ENCODE data around the gene CACNA1C. TPM values are rescaled to one million over a fixed set of nuclear protein-coding genes. Genes with fewer than 3 reads are reported as not detected.
"Not testable (repeated sequence)": the region's sequence is repeated elsewhere in the genome, so short reads cannot be mapped to it uniquely, and the experiment has no call there.

Gene CACNA1C
- total and polyA plus RNA-seq, 2 donors (not counting 1 experiment from before 2014, with no cell fraction given): 7.6 to 11.4 TPM

DNA sequence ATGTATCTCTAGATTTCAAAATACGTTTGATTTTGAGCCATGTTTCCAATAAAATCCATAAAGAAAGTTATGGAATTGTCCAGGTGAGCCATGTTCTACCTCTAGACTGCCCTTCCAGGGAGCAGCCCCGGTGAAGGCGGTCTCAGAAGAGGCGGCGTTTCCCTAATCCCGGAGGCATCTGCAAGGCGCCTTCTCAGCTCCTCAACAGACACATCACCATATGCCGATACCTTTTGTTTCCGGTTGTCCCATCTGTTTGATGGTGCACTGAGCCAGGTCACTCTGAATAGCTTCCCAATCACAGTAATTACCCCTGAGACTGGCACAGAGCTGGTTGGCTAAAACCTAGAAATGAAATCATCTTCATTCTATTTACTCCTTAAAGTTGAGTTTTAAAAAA lies 436.5 kb downstream of the CACNA1C start:
- no peak for TF ChIP-seq EZH2 (IDR thresholded peaks at IDR 0.05; ENCODE audit: low read length, missing control alignments)
- TF ChIP-seq, protein P1, sequence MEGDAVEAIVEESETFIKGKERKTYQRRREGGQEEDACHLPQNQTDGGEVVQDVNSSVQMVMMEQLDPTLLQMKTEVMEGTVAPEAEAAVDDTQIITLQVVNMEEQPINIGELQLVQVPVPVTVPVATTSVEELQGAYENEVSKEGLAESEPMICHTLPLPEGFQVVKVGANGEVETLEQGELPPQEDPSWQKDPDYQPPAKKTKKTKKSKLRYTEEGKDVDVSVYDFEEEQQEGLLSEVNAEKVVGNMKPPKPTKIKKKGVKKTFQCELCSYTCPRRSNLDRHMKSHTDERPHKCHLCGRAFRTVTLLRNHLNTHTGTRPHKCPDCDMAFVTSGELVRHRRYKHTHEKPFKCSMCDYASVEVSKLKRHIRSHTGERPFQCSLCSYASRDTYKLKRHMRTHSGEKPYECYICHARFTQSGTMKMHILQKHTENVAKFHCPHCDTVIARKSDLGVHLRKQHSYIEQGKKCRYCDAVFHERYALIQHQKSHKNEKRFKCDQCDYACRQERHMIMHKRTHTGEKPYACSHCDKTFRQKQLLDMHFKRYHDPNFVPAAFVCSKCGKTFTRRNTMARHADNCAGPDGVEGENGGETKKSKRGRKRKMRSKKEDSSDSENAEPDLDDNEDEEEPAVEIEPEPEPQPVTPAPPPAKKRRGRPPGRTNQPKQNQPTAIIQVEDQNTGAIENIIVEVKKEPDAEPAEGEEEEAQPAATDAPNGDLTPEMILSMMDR (conservative IDR thresholded peaks at IDR 0.05 in 1 of 2, IDR thresholded peaks at IDR 0.05 in 1 of 2; ENCODE audit: low read depth in 1 of 2, low read length in 2 of 2): no peak
- no peak overlapping the region for H3K27ac ChIP-seq (ENCODE audit: insufficient read depth, low read length)
- no peaks in the 10 kb centered on the region for H3K27me3 ChIP-seq (ENCODE audit: control insufficient read depth, insufficient read depth, low read length)
- H3K4me2 ChIP-seq (ENCODE audit: extremely low read depth, insufficient read depth, low read length): no peak overlapping the region
- H2AFZ ChIP-seq (ENCODE audit: low read length): no peak overlapping the region
- no peaks in the 10 kb centered on the region for H3K9me3 ChIP-seq (ENCODE audit: control insufficient read depth, insufficient read depth, low read depth, low read length)
- no peaks in the 10 kb centered on the region for H4K20me1 ChIP-seq (ENCODE audit: control insufficient read depth, extremely low read depth, insufficient read depth, low read length)
- DNase-seq (ENCODE audit: low read depth in 2 of 2): no peak
- no peak overlapping the region for H3K4me3 ChIP-seq (replicated peaks in 1 of 4; ENCODE audit: control extremely low read depth in 1 of 4, insufficient read depth in 1 of 4, low read depth in 3 of 4, low read length in 4 of 4)
- no peaks in the 10 kb centered on the region for H3K4me1 ChIP-seq (ENCODE audit: control insufficient read depth, extremely low read depth, insufficient read depth, low read length)
- no peaks in the 10 kb centered on the region for H3K36me3 ChIP-seq (ENCODE audit: control insufficient read depth, insufficient read depth, low read length)
- no peaks in the 10 kb centered on the region for H3K79me2 ChIP-seq (ENCODE audit: control insufficient read depth, insufficient read depth, low read length)
- no peak overlapping the region for H3K9ac ChIP-seq (ENCODE audit: insufficient read depth, low read length)

DNA sequence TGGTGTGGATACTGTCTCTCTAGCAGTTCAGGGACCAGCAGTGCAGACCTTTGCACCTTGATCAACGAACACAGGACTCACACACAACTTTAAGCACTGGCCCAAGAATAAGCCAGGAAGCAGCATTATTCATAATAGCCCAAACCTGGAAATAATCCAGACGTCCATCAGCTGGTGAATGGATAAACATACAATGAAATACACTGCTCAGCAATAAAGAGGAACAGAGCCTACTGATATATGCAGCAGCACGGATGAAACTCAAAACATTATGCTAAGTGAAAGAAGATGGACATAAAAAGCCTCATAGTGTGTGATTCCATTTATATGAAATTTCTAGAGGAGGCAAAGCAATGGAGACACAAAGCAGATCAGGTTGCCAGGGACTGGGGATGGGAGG lies 438.0 kb downstream of the CACNA1C start:
- no peaks in the 10 kb centered on the region for H3K79me2 ChIP-seq (ENCODE audit: control insufficient read depth, insufficient read depth, low read length)
- H2AFZ ChIP-seq (ENCODE audit: low read length): no peak overlapping the region
- H3K9me3 ChIP-seq (ENCODE audit: control insufficient read depth, insufficient read depth, low read depth, low read length): no peaks in the 10 kb centered on the region
- TF ChIP-seq, protein P1 (conservative IDR thresholded peaks at IDR 0.05 in 1 of 2, IDR thresholded peaks at IDR 0.05 in 1 of 2; ENCODE audit: low read depth in 1 of 2, low read length in 2 of 2): no peak
- no peak for TF ChIP-seq EZH2 (IDR thresholded peaks at IDR 0.05; ENCODE audit: low read length, missing control alignments)
- DNase-seq (ENCODE audit: low read depth in 2 of 2): no peak
- no peaks in the 10 kb centered on the region for H3K4me1 ChIP-seq (ENCODE audit: control insufficient read depth, extremely low read depth, insufficient read depth, low read length)
- H3K4me3 ChIP-seq (replicated peaks in 1 of 4; ENCODE audit: control extremely low read depth in 1 of 4, insufficient read depth in 1 of 4, low read depth in 3 of 4, low read length in 4 of 4): no peak overlapping the region
- no peak overlapping the region for H3K27ac ChIP-seq (ENCODE audit: insufficient read depth, low read length)
- no peaks in the 10 kb centered on the region for H4K20me1 ChIP-seq (ENCODE audit: control insufficient read depth, extremely low read depth, insufficient read depth, low read length)
- H3K4me2 ChIP-seq (ENCODE audit: extremely low read depth, insufficient read depth, low read length): no peak overlapping the region
- no peaks in the 10 kb centered on the region for H3K27me3 ChIP-seq (ENCODE audit: control insufficient read depth, insufficient read depth, low read length)
- no peaks in the 10 kb centered on the region for H3K36me3 ChIP-seq (ENCODE audit: control insufficient read depth, insufficient read depth, low read length)
- no peak overlapping the region for H3K9ac ChIP-seq (ENCODE audit: insufficient read depth, low read length)

DNA sequence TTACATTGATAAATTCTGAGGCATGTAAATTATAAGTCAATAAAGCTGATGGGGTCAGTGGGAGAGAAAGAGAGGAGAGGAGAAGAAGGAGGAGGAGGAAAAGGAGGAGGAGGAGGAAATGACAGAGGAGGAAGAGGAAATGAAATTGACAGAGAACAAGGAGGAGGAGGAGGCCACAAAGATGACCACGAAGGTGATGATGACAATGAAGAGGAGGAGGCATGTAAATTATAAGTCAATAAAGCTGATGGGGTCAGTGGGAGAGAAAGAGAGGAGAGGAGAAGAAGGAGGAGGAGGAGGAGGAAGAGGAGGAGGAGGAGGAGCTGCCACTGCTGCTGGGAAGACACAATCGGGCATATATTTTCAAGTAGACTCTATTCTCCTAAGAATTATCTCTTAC lies 438.6 kb downstream of the CACNA1C start:
- not testable (repeated sequence) for H3K36me3 ChIP-seq (ENCODE audit: control insufficient read depth, insufficient read depth, low read length); DNase-seq (ENCODE audit: low read depth in 2 of 2)

More for the DNA sequence above, 438.6 kb downstream of the CACNA1C start:
- H3K79me2 ChIP-seq (ENCODE audit: control insufficient read depth, insufficient read depth, low read length); H3K9ac ChIP-seq (ENCODE audit: insufficient read depth, low read length); H3K9me3 ChIP-seq (ENCODE audit: control insufficient read depth, insufficient read depth, low read depth, low read length); H3K27ac ChIP-seq (ENCODE audit: insufficient read depth, low read length); H3K4me1 ChIP-seq (ENCODE audit: control insufficient read depth, extremely low read depth, insufficient read depth, low read length); H2AFZ ChIP-seq (ENCODE audit: low read length); H3K27me3 ChIP-seq (ENCODE audit: control insufficient read depth, insufficient read depth, low read length); H3K4me2 ChIP-seq (ENCODE audit: extremely low read depth, insufficient read depth, low read length); H4K20me1 ChIP-seq (ENCODE audit: control insufficient read depth, extremely low read depth, insufficient read depth, low read length); H3K4me3 ChIP-seq (replicated peaks in 1 of 4; ENCODE audit: control extremely low read depth in 1 of 4, insufficient read depth in 1 of 4, low read depth in 3 of 4, low read length in 4 of 4): not testable (repeated sequence)
